ENCODE measurements around the gene FNDC3A. TPM values are rescaled to one million over a fixed set of nuclear protein-coding genes. Genes with fewer than 3 reads are reported as not detected.
A peak's percentile ranks its signal among the peaks of the same experiment; 100 is the strongest.

Gene FNDC3A
- total RNA-seq, 2 donors from 2014 or later: 53.7 to 62.8 TPM

DNA sequence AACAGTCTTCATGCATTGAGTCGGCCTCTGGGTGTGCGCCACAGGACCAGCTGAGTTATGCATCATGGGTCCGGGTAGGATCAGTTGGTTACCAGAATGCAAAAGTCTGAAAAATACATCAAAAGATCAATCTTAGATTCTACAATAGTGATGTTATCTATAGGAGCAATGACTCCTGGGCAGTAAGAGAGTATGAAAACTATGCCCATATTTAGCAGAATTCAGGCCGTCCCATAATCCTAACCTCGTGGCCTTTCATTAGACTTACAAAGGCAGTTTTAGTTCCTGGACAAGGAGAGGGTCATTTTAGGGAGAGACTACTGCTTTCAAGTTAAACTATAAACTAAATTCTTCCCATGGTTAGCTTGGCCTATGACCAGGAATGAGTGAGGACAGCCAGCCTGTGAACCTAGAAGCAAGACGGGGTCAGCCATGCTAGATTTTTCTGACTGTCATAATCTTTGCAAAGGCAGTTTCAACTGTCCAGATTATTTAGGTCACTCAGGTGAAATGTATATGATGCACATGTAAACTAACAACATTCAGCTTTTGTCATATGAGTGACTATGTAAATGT is 260.2 kb downstream of the FNDC3A start:
- H3K27me3 ChIP-seq: no peaks in the 10 kb centered on the region
- no peaks in the 10 kb centered on the region for H3K4me1 ChIP-seq
- H3K27ac ChIP-seq: no peak overlapping the region
- TF ChIP-seq POLR2A (IDR thresholded peaks at IDR 0.05): no peak
- TF ChIP-seq, protein P1, sequence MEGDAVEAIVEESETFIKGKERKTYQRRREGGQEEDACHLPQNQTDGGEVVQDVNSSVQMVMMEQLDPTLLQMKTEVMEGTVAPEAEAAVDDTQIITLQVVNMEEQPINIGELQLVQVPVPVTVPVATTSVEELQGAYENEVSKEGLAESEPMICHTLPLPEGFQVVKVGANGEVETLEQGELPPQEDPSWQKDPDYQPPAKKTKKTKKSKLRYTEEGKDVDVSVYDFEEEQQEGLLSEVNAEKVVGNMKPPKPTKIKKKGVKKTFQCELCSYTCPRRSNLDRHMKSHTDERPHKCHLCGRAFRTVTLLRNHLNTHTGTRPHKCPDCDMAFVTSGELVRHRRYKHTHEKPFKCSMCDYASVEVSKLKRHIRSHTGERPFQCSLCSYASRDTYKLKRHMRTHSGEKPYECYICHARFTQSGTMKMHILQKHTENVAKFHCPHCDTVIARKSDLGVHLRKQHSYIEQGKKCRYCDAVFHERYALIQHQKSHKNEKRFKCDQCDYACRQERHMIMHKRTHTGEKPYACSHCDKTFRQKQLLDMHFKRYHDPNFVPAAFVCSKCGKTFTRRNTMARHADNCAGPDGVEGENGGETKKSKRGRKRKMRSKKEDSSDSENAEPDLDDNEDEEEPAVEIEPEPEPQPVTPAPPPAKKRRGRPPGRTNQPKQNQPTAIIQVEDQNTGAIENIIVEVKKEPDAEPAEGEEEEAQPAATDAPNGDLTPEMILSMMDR (IDR thresholded peaks at IDR 0.05): no peak
- H3K9me3 ChIP-seq: no peaks in the 10 kb centered on the region
- DNase-seq: no peak
- no peaks in the 10 kb centered on the region for H3K36me3 ChIP-seq (replicated peaks in 1 of 2; ENCODE audit: insufficient read depth in 1 of 2, low read depth in 2 of 2)
- no peak for ATAC-seq
- no peak overlapping the region for H3K4me3 ChIP-seq
- WGBS, 2 donors: 78 to 86% methylated on average over 6 of the region's 6 CpGs
- intact Hi-C loops (cut with DNase I): no loop called here

DNA sequence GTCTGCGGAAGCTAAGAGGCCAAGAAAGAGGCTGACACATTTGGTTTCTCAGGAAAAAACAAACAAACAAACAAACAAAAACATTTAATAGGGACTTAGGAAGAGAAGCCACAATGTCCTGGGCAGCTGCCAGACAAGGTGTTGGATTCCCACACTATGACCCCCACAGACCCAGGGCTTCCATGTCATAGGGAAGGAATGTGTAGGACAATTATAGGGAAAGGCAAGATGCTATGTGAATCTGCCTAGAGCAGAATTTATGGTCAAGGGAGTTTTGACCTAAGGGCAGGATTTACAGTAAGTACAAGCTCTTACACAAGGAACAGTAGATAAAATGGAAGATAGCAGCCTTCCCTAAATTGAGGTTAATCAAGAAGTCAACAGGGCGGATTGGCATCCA is 262.9 kb downstream of the FNDC3A start:
- no peak for DNase-seq
- intact Hi-C loops (cut with DNase I): no loop called here

DNA sequence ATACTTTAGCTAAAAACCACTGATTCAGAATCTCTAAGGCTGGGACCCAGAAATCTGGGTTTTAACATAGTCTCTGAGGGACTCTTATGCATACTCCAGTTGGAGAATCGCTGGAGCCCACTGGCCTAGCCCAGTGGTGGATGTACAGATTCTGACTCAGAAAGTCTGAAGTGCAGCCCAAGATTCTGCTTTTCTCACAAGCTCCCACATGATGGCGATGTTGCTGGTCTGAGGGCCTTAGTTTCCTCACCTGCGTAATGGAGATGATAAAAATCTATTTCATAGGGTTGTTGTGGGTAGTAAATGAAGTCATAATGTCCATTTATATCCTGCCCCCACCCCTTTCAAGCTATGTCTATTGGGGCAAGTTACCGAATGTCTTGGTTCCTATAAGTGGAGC is 264.3 kb downstream of the FNDC3A start:
- TF ChIP-seq, protein P1 (IDR thresholded peaks at IDR 0.05): peak in 5 of 7 experiments; percentile 18 to 33 (median 24)
- no peak for TF ChIP-seq POLR2A (IDR thresholded peaks at IDR 0.05)

More for the DNA sequence above, 262.9 kb downstream of the FNDC3A start:
- ATAC-seq: no peak
- TF ChIP-seq, protein P1 (IDR thresholded peaks at IDR 0.05): no peak
- no peak for TF ChIP-seq POLR2A (IDR thresholded peaks at IDR 0.05)
- H3K9me3 ChIP-seq: no peaks in the 10 kb centered on the region
- no peaks in the 10 kb centered on the region for H3K27me3 ChIP-seq
- no peak overlapping the region for H3K27ac ChIP-seq
- WGBS, 2 donors: 86 to 93% methylated on average over 2 of the region's 2 CpGs
- no peaks in the 10 kb centered on the region for H3K4me1 ChIP-seq
- no peaks in the 10 kb centered on the region for H3K36me3 ChIP-seq (replicated peaks in 1 of 2; ENCODE audit: insufficient read depth in 1 of 2, low read depth in 2 of 2)
- H3K4me3 ChIP-seq: no peak overlapping the region

DNA sequence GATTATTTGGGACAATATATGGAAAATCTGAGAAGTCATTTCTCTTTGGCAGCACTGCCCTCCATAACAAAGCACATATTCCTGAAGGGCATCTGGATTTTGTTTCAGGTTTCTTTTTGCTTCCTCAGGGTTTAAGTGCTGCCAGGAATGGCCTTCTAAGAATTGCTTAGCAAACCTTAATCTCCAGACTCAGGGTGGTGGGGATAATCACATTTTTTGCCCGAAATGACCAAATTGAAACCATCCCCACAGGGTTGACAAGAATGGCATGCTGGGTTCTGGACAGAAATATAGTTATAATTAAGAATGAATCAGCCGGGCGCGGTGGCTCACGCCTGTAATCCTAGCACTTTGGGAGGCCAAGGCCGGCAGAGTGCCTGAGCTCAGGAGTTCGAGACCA is 265.6 kb downstream of the FNDC3A start:
- DNase-seq (no peak), ATAC-seq (no peak)
- no peak overlapping the region for H3K4me3 ChIP-seq
- intact Hi-C loops (cut with DNase I): no loop called here
- no peaks in the 10 kb centered on the region for H3K9me3 ChIP-seq
- H3K27me3 ChIP-seq: no peaks in the 10 kb centered on the region
- H3K4me1 ChIP-seq: no peaks in the 10 kb centered on the region
- no peak overlapping the region for H3K27ac ChIP-seq
- 91% methylated on average over 7 of the region's 7 CpGs for WGBS, 2 donors
- no peaks in the 10 kb centered on the region for H3K36me3 ChIP-seq (replicated peaks in 1 of 2; ENCODE audit: insufficient read depth in 1 of 2, low read depth in 2 of 2)
- no peak for TF ChIP-seq POLR2A (IDR thresholded peaks at IDR 0.05)
- TF ChIP-seq, protein P1 (IDR thresholded peaks at IDR 0.05): no peak

More for the DNA sequence above, 264.3 kb downstream of the FNDC3A start:
- Histone ChIP-seq H3K36me3 (replicated peaks in 1 of 2; ENCODE audit: insufficient read depth in 1 of 2, low read depth in 2 of 2) (no peaks in the 10 kb centered on the region), H3K27me3 (no peaks in the 10 kb centered on the region), H3K27ac (no peak overlapping the region), H3K4me1 (no peaks in the 10 kb centered on the region), H3K9me3 (no peaks in the 10 kb centered on the region), H3K4me3 (no peak overlapping the region)
- 33 to 37% methylated on average over 4 of the region's 4 CpGs for WGBS, 2 donors
- ATAC-seq: no peak
- intact Hi-C loops (cut with DNase I): no loop called here
- DNase-seq: peak in 1 of 4 donors; percentile 16

DNA sequence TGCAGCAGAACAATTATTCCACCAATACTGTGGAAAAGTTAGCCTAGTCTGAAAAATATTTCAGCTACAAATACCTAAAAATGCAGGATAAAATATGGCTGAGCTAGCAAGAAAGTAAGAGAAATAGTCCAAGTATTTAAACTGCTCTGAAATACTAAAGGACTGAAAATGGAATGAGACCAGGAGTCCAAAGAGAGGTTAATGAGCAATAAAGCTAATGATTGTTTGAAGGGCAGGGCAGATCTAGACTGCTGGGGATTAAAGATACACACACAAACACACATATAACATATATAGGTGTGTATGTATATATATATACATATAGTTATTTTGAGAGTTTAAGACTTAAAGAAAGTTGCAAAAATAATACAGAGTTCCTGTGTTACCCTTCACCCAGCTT is 269.4 kb downstream of the FNDC3A start:
- H3K4me3 ChIP-seq: no peak overlapping the region
- H3K27me3 ChIP-seq: no peaks in the 10 kb centered on the region
- no peak overlapping the region for H3K27ac ChIP-seq
- no peaks in the 10 kb centered on the region for H3K9me3 ChIP-seq
- no peak for TF ChIP-seq POLR2A (IDR thresholded peaks at IDR 0.05)
- TF ChIP-seq, protein P1 (IDR thresholded peaks at IDR 0.05): no peak
- intact Hi-C loops (cut with DNase I): no loop called here
- peaks cover 19% of the 10 kb centered on the region for H3K4me1 ChIP-seq
- ATAC-seq: no peak
- H3K36me3 ChIP-seq (replicated peaks in 1 of 2; ENCODE audit: insufficient read depth in 1 of 2, low read depth in 2 of 2): no peaks in the 10 kb centered on the region
- no peak for DNase-seq
